HPDE6-E6E7 (cell line): Measurements from ENCODE around the gene TMEM95.
"Not testable (repeated sequence)": the region's sequence is repeated elsewhere in the genome, so short reads cannot be mapped to it uniquely, and the experiment has no call there.

Source experiments
- DNase-seq: peaks from one replicate; pipeline ENCODE4 v3.0.0; 2011; ENCODE audit warnings: missing footprints; ENCODE audit errors: extremely low spot score

Gene TMEM95

GRCh38 chr17:7323731-7324437 lies 31.1 kb upstream of the TMEM95 start:
- no peak for DNase-seq

- no peak for DNase-seq
Observed at GRCh38 chr17:7324438-7324779, 30.5 kb upstream of the TMEM95 start.

GRCh38 chr17:7325031-7325528 lies 29.9 kb upstream of the TMEM95 start:
- DNase-seq: no peak

- DNase-seq: no peak
Observed at GRCh38 chr17:7326186-7326585, 28.8 kb upstream of the TMEM95 start.

GRCh38 chr17:7327056-7327455 lies 27.9 kb upstream of the TMEM95 start:
- DNase-seq: no peak

- no peak for DNase-seq
Observed at GRCh38 chr17:7327501-7327900, 27.5 kb upstream of the TMEM95 start.

- no peak for DNase-seq
Observed at GRCh38 chr17:7328009-7328408, 26.9 kb upstream of the TMEM95 start.

- DNase-seq: no peak
Observed at GRCh38 chr17:7328840-7329373, 26.0 kb upstream of the TMEM95 start, which contains the start of gene NEURL4. Gene NEURL4 (minus strand): TSS chr17:7329335. CDS start chr17:7329312, 23 bp downstream.

GRCh38 chr17:7329374-7329996 lies 25.5 kb upstream of the TMEM95 start:
- peak; percentile 98 for DNase-seq

- peak; percentile 96 for DNase-seq
Observed at GRCh38 chr17:7329997-7330637, 24.8 kb upstream of the TMEM95 start.

- no peak for DNase-seq
Observed at GRCh38 chr17:7330638-7331015, 24.3 kb upstream of the TMEM95 start.

GRCh38 chr17:7332111-7332510 lies 22.8 kb upstream of the TMEM95 start:
- no peak for DNase-seq

- DNase-seq: not testable (repeated sequence)
Observed at GRCh38 chr17:7332600-7333069, 22.3 kb upstream of the TMEM95 start.

- DNase-seq: no peak
Observed at GRCh38 chr17:7334938-7335538, 19.9 kb upstream of the TMEM95 start.

- not testable (repeated sequence) for DNase-seq
Observed at GRCh38 chr17:7335765-7336164, 19.2 kb upstream of the TMEM95 start.

GRCh38 chr17:7336240-7337175 lies 18.4 kb upstream of the TMEM95 start, which contains the start of gene ACAP1:
Gene ACAP1 (plus strand): TSS chr17:7336529. CDS start chr17:7336735, 206 bp downstream.
- no peak for DNase-seq

GRCh38 chr17:7337600-7337999 lies 17.4 kb upstream of the TMEM95 start:
- not testable (repeated sequence) for DNase-seq

GRCh38 chr17:7340179-7340578 lies 14.8 kb upstream of the TMEM95 start:
- no peak for DNase-seq

GRCh38 chr17:7341842-7342241 lies 13.1 kb upstream of the TMEM95 start:
- no peak for DNase-seq

GRCh38 chr17:7343250-7343649 lies 11.7 kb upstream of the TMEM95 start:
- no peak for DNase-seq
